HepG2 (cell line): ENCODE data around the gene TLX3. TPM values are rescaled to one million over a fixed set of nuclear protein-coding genes. Genes with fewer than 3 reads are reported as not detected.

ENCODE experiments used
- ATAC-seq: fragments of 200-7000 bp; cut with Tn5 transposase; 3 replicates; pipeline ENCODE4 v1.9.1; 2020; ENCODE audit warnings: mild to moderate bottlenecking, moderate library complexity
- BruUV-seq: library from RNA; stranded (reverse); fragments of 400-500 nt; replicated peaks from 2 replicates; lab custom pipeline; 2021; lab: Mats Ljungman, UMichigan
- CTCF ChIA-PET: fragments of 300-600 bp; formaldehyde crosslinking; extraction: SDS; loops from one replicate; lab custom pipeline; 2021; ENCODE audit warnings: low total read pairs, inconsistent platforms, low intra/inter-chr PET ratio; lab: Yijun Ruan, JAX
- POLR2A ChIA-PET: fragments of 350-600 bp; sonication (Branson Sonifier 250); formaldehyde crosslinking; loops from one replicate; lab custom pipeline; 2020; ENCODE audit warnings: antibody characterized with exemption, inconsistent platforms; lab: Yijun Ruan, JAX
- DNase-seq: peaks from one replicate; pipeline ENCODE4 v3.0.0-alpha.2; 2015; ENCODE audit warnings: low spot score
- FAIRE-seq: peaks from 3 replicates; lab custom pipeline; 2011; peaks lifted over from hg19 to GRCh38; lab: Jason Lieb, UNC
- H2AFZ ChIP-seq: one replicate; pipeline ENCODE4 v1.6.1; 2011; ENCODE audit warnings: low read length, inconsistent platforms
- H3K27ac ChIP-seq: fragments of 300-600 bp; 3 replicates; pipeline ENCODE4 v1.8.0; 2011; ENCODE audit warnings: mixed run types, mild to moderate bottlenecking, mixed read lengths, low read length, inconsistent platforms; ENCODE audit not compliant: insufficient read depth; ENCODE audit errors: extremely low read length
- H3K27me3 ChIP-seq, 2 experiments: fragments of 200-600 bp in 1 of 2; 2 replicates in 1 of 2; 3 replicates in 1 of 2; pipeline versions ENCODE4 v1.6.0 to v1.8.0; 2011; ENCODE audit warnings: low read length in 2 of 2, mild to moderate bottlenecking in 2 of 2, moderate library complexity in 2 of 2, inconsistent platforms in 1 of 2; ENCODE audit not compliant: insufficient read depth in 2 of 2, control insufficient read depth in 1 of 2
- H3K36me3 ChIP-seq, 2 experiments: fragments of 200-600 bp in 1 of 2; replicated peaks in 1 of 2; 2 replicates in 1 of 2; 3 replicates in 1 of 2; pipeline versions ENCODE4 v1.5.1 to v1.8.0; 2011; ENCODE audit warnings: low read length in 2 of 2, inconsistent platforms in 1 of 2; ENCODE audit not compliant: insufficient read depth in 2 of 2, control insufficient read depth in 1 of 2
- H3K4me1 ChIP-seq: 2 replicates; pipeline ENCODE4 v1.5.1; 2012; ENCODE audit warnings: low read length, inconsistent platforms; ENCODE audit not compliant: insufficient read depth
- H3K4me2 ChIP-seq: 2 replicates; pipeline ENCODE4 v1.6.0; 2011; ENCODE audit warnings: low read depth, low read length, inconsistent platforms
- H3K4me3 ChIP-seq, 3 experiments: fragments of 200-600 bp in 1 of 3; sonication (generic), shearing (Covaris generic) in 1 of 3; replicated peaks in 1 of 3; 2 replicates each; pipeline ENCODE4 v1.5.1; 2011 to 2016; ENCODE audit warnings: low read length in 3 of 3, inconsistent platforms in 2 of 3, low read depth in 2 of 3, mild to moderate bottlenecking in 2 of 3, control low read depth in 1 of 3, mixed read lengths in 1 of 3; ENCODE audit not compliant: insufficient read depth in 1 of 3
- H3K79me2 ChIP-seq: one replicate; pipeline ENCODE4 v1.6.1; 2011; ENCODE audit warnings: low read length, inconsistent platforms; ENCODE audit not compliant: insufficient read depth
- H3K9ac ChIP-seq: 2 replicates; pipeline ENCODE4 v1.6.0; 2011; ENCODE audit warnings: mild to moderate bottlenecking, low read depth, low read length, inconsistent platforms; ENCODE audit not compliant: insufficient read depth
- H3K9me3 ChIP-seq: 2 replicates; pipeline ENCODE4 v1.5.1; 2012; ENCODE audit warnings: mild to moderate bottlenecking, low read length
- H4K20me1 ChIP-seq: 2 replicates; pipeline ENCODE4 v1.6.0; 2011; ENCODE audit warnings: inconsistent platforms, mild to moderate bottlenecking, low read length, moderate library complexity; ENCODE audit not compliant: insufficient read depth
- HMGXB3 ChIP-seq: sonication (generic); formaldehyde crosslinking; IDR thresholded peaks from 2 replicates; pipeline ENCODE4 v1.4.0; 2020; ENCODE audit warnings: missing genetic modification reagents, borderline replicate concordance
- IRF2 ChIP-seq: IDR thresholded peaks from 2 replicates; pipeline ENCODE4 v1.6.1; 2018; ENCODE audit warnings: missing genetic modification reagents, missing compliant biosample characterization
- JARID2 ChIP-seq: sonication (generic); formaldehyde crosslinking; IDR thresholded peaks from 2 replicates; pipeline ENCODE4 v1.8.1; 2023; ENCODE audit warnings: missing genetic modification reagents, inconsistent platforms; ENCODE audit not compliant: insufficient replicate concordance
- KMT2B ChIP-seq: IDR thresholded peaks from 2 replicates; pipeline ENCODE4 v1.6.1; 2016; ENCODE audit warnings: missing genetic modification reagents, missing compliant biosample characterization
- MXD4 ChIP-seq: IDR thresholded peaks from 2 replicates; pipeline ENCODE4 v1.6.1; 2016; ENCODE audit warnings: mild to moderate bottlenecking, missing biosample characterization, missing genetic modification reagents
- ZNF503 ChIP-seq: sonication (generic); formaldehyde crosslinking; IDR thresholded peaks from 2 replicates; pipeline ENCODE4 v1.4.0; 2020; ENCODE audit warnings: missing genetic modification reagents
- ZNF780A ChIP-seq: sonication (generic); formaldehyde crosslinking; IDR thresholded peaks from 2 replicates; pipeline ENCODE4 v1.8.0; 2022; ENCODE audit warnings: mild to moderate bottlenecking, missing genetic modification reagents, moderate library complexity
- WGBS: methylation state at CpG from one replicate; pipeline ENCODE4 v1.1.6; 2017; ENCODE audit warnings: low lambda C conversion rate; 5-methylcytosine and 5-hydroxymethylcytosine counted together
- in situ Hi-C: cut with HindIII; loops from 2 replicates; pipeline ENCODE4 v1.10.0; 2017; ENCODE audit warnings: low pct_unique_long_range_greater_than_20kb; ENCODE audit not compliant: extremely low pct_ligation_motif_present
- intact Hi-C: fragments of 100-400 bp; cut with micrococcal nuclease; formaldehyde crosslinking; loops from one replicate; pipeline ENCODE4 v1.10.0; 2022; ENCODE audit not compliant: unreplicated experiment
- polyA plus RNA-seq, 8 experiments: library from polyadenylated mRNA; depleted of rRNA in 3 of 8; stranded (reverse) in 7 of 8; unstranded in 1 of 8; fragments of >200 nt; fragmentation: Illumina TruSeq in 4 of 8; extraction: Trizol in 4 of 8; gene quantifications; 2 replicates each; pipeline versions ENCODE4 v1.2.1 to v1.2.3, GENCODE V29; 2011 to 2016; ENCODE audit warnings: low read depth in 4 of 8, missing spikeins in 1 of 8, mixed read lengths in 1 of 8; ENCODE audit not compliant: insufficient read depth in 1 of 8
- total RNA-seq, 5 experiments: library from RNA; depleted of rRNA; stranded (reverse); fragments of >200 nt; fragmentation: Illumina TruSeq; extraction: Trizol; gene quantifications; 2 replicates each; pipeline ENCODE4 v1.2.3, GENCODE V29; 2016; ENCODE audit warnings: low read depth in 1 of 5

Gene TLX3
- total and polyA plus RNA-seq, 2 of the 13 experiments (the other 11 are each of a cell fraction or from before 2014, with no cell fraction given), result not detected

- no peak for DNase-seq
- no peaks in the 10 kb centered on the region for H3K27me3 ChIP-seq
- H3K9me3 ChIP-seq, result no peaks in the 10 kb centered on the region
- 10% methylated on average over 2 of the region's 2 CpGs for WGBS
- TF ChIP-seq HMGXB3 (CRISPR knock-in tag) (no peak), IRF2 (no peak), ZNF780A (CRISPR knock-in tag) (no peak), KMT2B (CRISPR knock-in tag) (no peak)
- TF ChIP-seq, all 625 proteins: peak for 0
- no peaks in the 10 kb centered on the region for H3K36me3 ChIP-seq
- H3K4me2 ChIP-seq, result no peak overlapping the region
- no peaks in the 10 kb centered on the region for H3K79me2 ChIP-seq
- BruUV-seq, result no TSS peak
- ATAC-seq, result no peak
- H3K4me3 ChIP-seq, result no peak overlapping the region
- ChIA-PET POLR2A (no interaction called here), CTCF (no interaction called here)
- no peaks in the 10 kb centered on the region for H3K4me1 ChIP-seq
- intact Hi-C loops, result no loop called here
- no peaks in the 10 kb centered on the region for H4K20me1 ChIP-seq
- H2AFZ ChIP-seq, result no peak overlapping the region
- in situ Hi-C loops, result no loop called here
- no peak for FAIRE-seq
- H3K27ac ChIP-seq, result no peak overlapping the region
- H3K9ac ChIP-seq, result no peak overlapping the region
These were observed 21.0 kb upstream of the TLX3 start for GRCh38 chr5:171288066-171288465.

GRCh38 chr5:171291371-171291770, 17.7 kb upstream of the TLX3 start:
- no peak overlapping the region for H2AFZ ChIP-seq
- H3K9ac ChIP-seq, result no peak overlapping the region
- POLR2A ChIA-PET, result no interaction called here
- no peak overlapping the region for H3K4me3 ChIP-seq
- H3K79me2 ChIP-seq, result no peaks in the 10 kb centered on the region
- WGBS, result 8% methylated on average over 4 of the region's 4 CpGs
- no peak for DNase-seq
- intact Hi-C loops, result no loop called here
- BruUV-seq, result no TSS peak
- no peak for FAIRE-seq
- H3K9me3 ChIP-seq, result no peaks in the 10 kb centered on the region
- CTCF ChIA-PET, result no interaction called here
- H3K36me3 ChIP-seq, result no peaks in the 10 kb centered on the region
- in situ Hi-C loops, result no loop called here
- ATAC-seq, result no peak
- no peak overlapping the region for H3K27ac ChIP-seq
- no peaks in the 10 kb centered on the region for H3K4me1 ChIP-seq
- H4K20me1 ChIP-seq, result no peaks in the 10 kb centered on the region
- no peak overlapping the region for H3K4me2 ChIP-seq
- no peaks in the 10 kb centered on the region for H3K27me3 ChIP-seq
- TF ChIP-seq MXD4 (CRISPR knock-in tag) (no peak), ZNF503 (CRISPR knock-in tag) (no peak), JARID2 (CRISPR knock-in tag) (no peak)
